HCT116 (cell line): Measurements from ENCODE around the gene ZGPAT. TPM values are rescaled to one million over a fixed set of nuclear protein-coding genes. Genes with fewer than 3 reads are reported as not detected.

ENCODE experiments used
- ATAC-seq: fragments of 200-7000 bp; cut with Tn5 transposase; 2 replicates; pipeline ENCODE4 v1.9.1; 2020; ENCODE audit warnings: mild to moderate bottlenecking, moderate library complexity
- BruUV-seq: library from RNA; stranded (reverse); fragments of 400-500 nt; replicated peaks from 2 replicates; lab custom pipeline; 2021; lab: Mats Ljungman, UMichigan
- CTCF ChIA-PET: fragments of 300-600 bp; sonication (Branson Sonifier 250); formaldehyde crosslinking; loops from one replicate; lab custom pipeline; 2021; ENCODE audit warnings: antibody characterized with exemption; lab: Charles Lee
- POLR2A ChIA-PET: fragments of 300-600, 350-600 bp; sonication (Branson Sonifier 250); formaldehyde crosslinking; loops from one replicate; lab custom pipeline; 2021; ENCODE audit warnings: antibody characterized with exemption; lab: Charles Lee
- RAD21 ChIA-PET, 2 experiments: fragments of 300-600 bp; sonication (Branson Sonifier 250); formaldehyde crosslinking; loops; one replicate each; lab custom pipeline; 2023; ENCODE audit warnings: low total read pairs in 2 of 2; ENCODE audit not compliant: uncharacterized antibody in 2 of 2, unreplicated experiment in 2 of 2, low non-redundant PET in 1 of 2; lab: Charles Lee
- DNase-seq: peaks from one replicate; pipeline ENCODE4 v3.0.0-alpha.2; 2010; ENCODE audit warnings: low read depth, low spot score
- H2AFZ ChIP-seq: fragments of 200-600 bp; shearing (Covaris generic), sonication (generic); 2 replicates; pipeline ENCODE4 v1.6.1; 2017; ENCODE audit warnings: low read depth, mixed run types, mixed read lengths, antibody characterized with exemption, low read length; ENCODE audit not compliant: poor library complexity, severe bottlenecking
- H3K27ac ChIP-seq: 2 replicates; pipeline ENCODE4 v1.5.1; 2012; ENCODE audit warnings: low read depth, low read length
- H3K27me3 ChIP-seq: fragments of 200-600 bp; sonication (generic); 2 replicates; pipeline ENCODE4 v1.6.1; 2016; ENCODE audit warnings: mixed run types, low read length, mixed read lengths; ENCODE audit not compliant: insufficient read depth
- H3K36me3 ChIP-seq, 2 experiments: fragments of 200-500 bp in 1 of 2; fragments of 200-600 bp in 1 of 2; sonication (Bioruptor generic) in 1 of 2; sonication (generic) in 1 of 2; 2 replicates each; pipeline versions ENCODE4 v1.5.1 to v1.6.1; 2014 to 2016; ENCODE audit warnings: low read length in 2 of 2, inconsistent platforms in 1 of 2, mixed read lengths in 1 of 2, mixed run types in 1 of 2; ENCODE audit not compliant: insufficient read depth in 2 of 2, control insufficient read depth in 1 of 2
- H3K4me1 ChIP-seq, 2 experiments: fragments of 200-600 bp in 1 of 2; sonication (generic) in 1 of 2; 2 replicates each; pipeline versions ENCODE4 v1.5.1 to v1.6.1; 2012 to 2017; ENCODE audit warnings: low read length in 2 of 2, inconsistent platforms in 1 of 2, mild to moderate bottlenecking in 1 of 2, mixed read lengths in 1 of 2, mixed run types in 1 of 2, moderate library complexity in 1 of 2; ENCODE audit not compliant: insufficient read depth in 2 of 2, control insufficient read depth in 1 of 2
- H3K4me2 ChIP-seq: fragments of 200-600 bp; sonication (generic); 2 replicates; pipeline ENCODE4 v1.6.1; 2017; ENCODE audit warnings: mixed run types, low read length, mixed read lengths
- H3K4me3 ChIP-seq, 2 experiments: fragments of 200-600 bp in 1 of 2; sonication (generic) in 1 of 2; replicated peaks in 1 of 2; 2 replicates each; pipeline ENCODE4 v1.5.1; 2011 to 2016; ENCODE audit warnings: low read length in 2 of 2, control low read depth in 1 of 2, low read depth in 1 of 2, mild to moderate bottlenecking in 1 of 2, mixed read lengths in 1 of 2, mixed run types in 1 of 2
- H3K79me2 ChIP-seq: fragments of 200-600 bp; sonication (generic); 2 replicates; pipeline ENCODE4 v1.6.1; 2017; ENCODE audit warnings: mild to moderate bottlenecking, mixed run types, low read length, moderate library complexity, mixed read lengths; ENCODE audit not compliant: insufficient read depth
- H3K9ac ChIP-seq: fragments of 200-600 bp; sonication (generic); 2 replicates; pipeline ENCODE4 v1.6.1; 2016; ENCODE audit warnings: low read length, mixed read lengths
- H3K9me2 ChIP-seq: fragments of 200-600 bp; sonication (generic), shearing (Covaris generic); 2 replicates; pipeline ENCODE4 v1.6.1; 2017; ENCODE audit warnings: mixed run types, mild to moderate bottlenecking, moderate library complexity; ENCODE audit not compliant: insufficient read depth
- H3K9me3 ChIP-seq, 2 experiments: fragments of 200-500 bp in 1 of 2; fragments of 200-600 bp in 1 of 2; sonication (Bioruptor generic) in 1 of 2; sonication (generic) in 1 of 2; 2 replicates each; pipeline ENCODE4 v1.6.1; 2014 to 2017; ENCODE audit warnings: low read length in 2 of 2, mixed read lengths in 2 of 2, inconsistent platforms in 1 of 2, low read depth in 1 of 2, mild to moderate bottlenecking in 1 of 2, mixed run types in 1 of 2, moderate library complexity in 1 of 2; ENCODE audit not compliant: control insufficient read depth in 1 of 2, insufficient read depth in 1 of 2
- H4K20me1 ChIP-seq: fragments of 200-600 bp; sonication (generic), shearing (Covaris generic); 2 replicates; pipeline ENCODE4 v1.6.1; 2017; ENCODE audit warnings: mixed run types, mild to moderate bottlenecking, moderate library complexity; ENCODE audit not compliant: insufficient read depth
- CBX3 ChIP-seq: IDR thresholded peaks from 2 replicates; pipeline ENCODE4 v1.6.1; 2012; ENCODE audit warnings: low read depth
- EGR1 ChIP-seq: IDR thresholded peaks from 2 replicates; pipeline ENCODE4 v1.6.1; 2012; ENCODE audit warnings: low read depth
- ELF1 ChIP-seq: IDR thresholded peaks from 2 replicates; pipeline ENCODE4 v1.6.1; 2012; ENCODE audit warnings: low read depth, borderline replicate concordance
- EZH2phosphoT487 ChIP-seq: fragments of 200-600 bp; IDR thresholded peaks from 2 replicates; pipeline ENCODE4 v1.6.1; 2018; ENCODE audit warnings: antibody characterized with exemption, borderline replicate concordance
- FOSL1 ChIP-seq: IDR thresholded peaks from 2 replicates; pipeline ENCODE4 v1.6.1; 2012; ENCODE audit warnings: low read depth
- POLR2A ChIP-seq: IDR thresholded peaks from 2 replicates; pipeline ENCODE4 v1.7.0; 2011; ENCODE audit warnings: borderline replicate concordance; ENCODE audit not compliant: insufficient read depth, insufficient read length; ENCODE audit errors: extremely low read depth
- POLR2AphosphoS5 ChIP-seq: IDR thresholded peaks from 2 replicates; pipeline ENCODE4 v1.6.1; 2011; ENCODE audit warnings: mild to moderate bottlenecking, low read depth, low read length, moderate library complexity
- RAD21 ChIP-seq: IDR thresholded peaks from 2 replicates; pipeline ENCODE4 v1.6.1; 2012; ENCODE audit warnings: low read depth, mild to moderate bottlenecking
- SP1 ChIP-seq: IDR thresholded peaks from 2 replicates; pipeline ENCODE4 v1.6.1; 2012; ENCODE audit warnings: low read depth
- SRF ChIP-seq: IDR thresholded peaks from 2 replicates; pipeline ENCODE4 v1.6.1; 2012; ENCODE audit warnings: low read depth
- TCF7L2 ChIP-seq: IDR thresholded peaks from 2 replicates; pipeline ENCODE4 v1.7.0; 2011; ENCODE audit warnings: borderline replicate concordance, inconsistent platforms; ENCODE audit not compliant: insufficient read depth, insufficient read length; ENCODE audit errors: extremely low read depth
- ZBTB33 ChIP-seq: IDR thresholded peaks from 2 replicates; pipeline ENCODE4 v1.6.1; 2011; ENCODE audit warnings: mild to moderate bottlenecking, low read length, moderate library complexity; ENCODE audit not compliant: insufficient replicate concordance; ENCODE audit errors: extremely low read depth
- ZFX ChIP-seq: fragments of 450-650 bp; IDR thresholded peaks from 2 replicates; pipeline ENCODE4 v1.6.1; 2017
- ZNF274 ChIP-seq: fragments of 200-500 bp; sonication (Bioruptor generic); IDR thresholded peaks from 2 replicates; pipeline ENCODE4 v1.6.1; 2014; ENCODE audit warnings: mild to moderate bottlenecking, low read depth, low read length, inconsistent platforms
- intact Hi-C: fragments of 100-400 bp; cut with micrococcal nuclease; formaldehyde crosslinking; loops from 2 replicates; pipeline ENCODE4 v1.10.0; 2022
- total RNA-seq: library from RNA; stranded (reverse); gene quantifications from one replicate; pipeline ENCODE4 v1.2.1, GENCODE V29; 2021; ENCODE audit not compliant: unreplicated experiment
- TF ChIP-seq, protein P1 (sequence below), 3 experiments: fragments of 200-600 bp in 1 of 3; sonication (generic) in 1 of 3; IDR thresholded peaks in 2 of 3; conservative IDR thresholded peaks in 1 of 3; 2 replicates each; pipeline ENCODE4 v1.5.1; 2012 to 2017; ENCODE audit warnings: low read depth in 2 of 3, low read length in 2 of 3, antibody characterized with exemption in 1 of 3, borderline replicate concordance in 1 of 3, control low read depth in 1 of 3, mild to moderate bottlenecking in 1 of 3, mixed read lengths in 1 of 3, mixed run types in 1 of 3, moderate library complexity in 1 of 3; ENCODE audit not compliant: insufficient read depth in 1 of 3

Gene ZGPAT
- total RNA-seq, 1 experiment from 2014 or later: 30.6 TPM

DNA sequence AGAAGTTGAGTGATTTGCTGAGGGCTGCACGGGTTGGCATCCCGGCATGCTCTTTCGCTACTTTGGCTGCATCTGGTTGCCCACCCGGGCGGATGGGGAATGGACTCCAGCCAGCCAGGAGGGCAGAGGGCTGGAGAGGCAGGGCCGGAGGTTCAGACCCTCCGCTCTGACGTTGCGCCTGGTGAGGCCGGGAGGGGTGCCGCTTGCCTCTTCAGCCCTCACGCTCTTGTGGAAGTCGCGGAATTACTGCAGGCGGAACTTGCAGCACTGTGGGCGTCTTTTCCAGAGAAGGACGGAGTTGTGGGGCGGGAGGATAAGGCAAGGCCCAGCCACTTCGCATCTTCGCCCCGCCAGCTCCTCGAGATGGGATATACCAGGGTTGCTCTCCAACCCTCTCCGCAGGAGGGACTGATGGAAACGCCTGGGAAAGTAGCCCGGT, 49.1 kb upstream of the ZGPAT start:
- Histone ChIP-seq H3K9me3 (no peaks in the 10 kb centered on the region), H3K4me1 (peaks cover 16 to 37% of the 10 kb centered on the region in 2 experiments), H3K27ac (peak overlapping the region; percentile 73), H2AFZ (no peak overlapping the region), H4K20me1 (no peaks in the 10 kb centered on the region), H3K4me3 (peak overlapping the region; percentile 82 to 99), H3K79me2 (peaks cover 45% of the 10 kb centered on the region), H3K9ac (peak overlapping the region; percentile 82), H3K4me2 (peak overlapping the region; percentile 97), H3K9me2 (no peaks in the 10 kb centered on the region), H3K27me3 (no peaks in the 10 kb centered on the region), H3K36me3 (peaks cover 9 to 15% of the 10 kb centered on the region in 2 experiments)
- ChIA-PET CTCF (interaction anchor here (1.0 kb wide), 1 partner anchor 17 kb away, joined by 5 read pairs; no protein-coding TSS in a partner anchor), RAD21 (interaction anchor here (0.6 to 1.3 kb wide), 3 partner anchors 24 to 28 kb away, joined by 3 to 5 read pairs (median 4); no protein-coding TSS in a partner anchor), POLR2A (interaction anchor here (0.8 to 1.5 kb wide), 9 partner anchors 9 to 205 kb away, joined by 3 to 14 read pairs (median 4); partner anchors contain the start of gene HELZ2)
- ATAC-seq: peak; percentile 31
- intact Hi-C loops: loop anchor here (1.0 kb wide), 2 partner anchors 24 to 30 kb away; no protein-coding TSS in a partner anchor
- no peak for DNase-seq
- TF ChIP-seq POLR2AphosphoS5: peak; percentile 5; the same call in 1 of the 2 replicates
- no peak for TF ChIP-seq FOSL1
- TF ChIP-seq ELF1: no peak
- no peak for TF ChIP-seq SRF
- no TSS peak for BruUV-seq

- H3K9me3 ChIP-seq: no peaks in the 10 kb centered on the region
- H3K4me3 ChIP-seq: peak overlapping the region; percentile 82 to 99
- BruUV-seq: no TSS peak
- peak overlapping the region; percentile 97 for H3K4me2 ChIP-seq
- no peak overlapping the region for H2AFZ ChIP-seq
- DNase-seq (no peak), ATAC-seq (peak; percentile 46)
- H4K20me1 ChIP-seq: no peaks in the 10 kb centered on the region
- CTCF ChIA-PET: no interaction called here
- H3K27ac ChIP-seq: peak overlapping the region; percentile 73
- H3K9me2 ChIP-seq: no peaks in the 10 kb centered on the region
- POLR2A ChIA-PET: interaction anchor here (1.0 kb wide), 1 partner anchor 39 kb away, joined by 4 read pairs; no protein-coding TSS in a partner anchor
- H3K27me3 ChIP-seq: no peaks in the 10 kb centered on the region
- peak overlapping the region; percentile 82 for H3K9ac ChIP-seq
- peaks cover 9 to 15% of the 10 kb centered on the region in 2 experiments for H3K36me3 ChIP-seq
- peaks cover 12 to 31% of the 10 kb centered on the region in 2 experiments for H3K4me1 ChIP-seq
- RAD21 ChIA-PET: interaction anchor here in 1 of 2 experiments (0.6 kb wide), 1 partner anchor 27 kb away, joined by 4 read pairs; no protein-coding TSS in a partner anchor
- peaks cover 51% of the 10 kb centered on the region for H3K79me2 ChIP-seq
- intact Hi-C loops: no loop called here
- no peak for TF ChIP-seq ELF1
- TF ChIP-seq SP1: no peak
- no peak for TF ChIP-seq EZH2phosphoT487
- TF ChIP-seq EGR1: no peak
- TF ChIP-seq FOSL1: no peak
- no peak for TF ChIP-seq ZBTB33
- no peak for TF ChIP-seq CBX3
- TF ChIP-seq ZNF274: no peak
- no peak for TF ChIP-seq TCF7L2
- no peak for TF ChIP-seq RAD21
- TF ChIP-seq, protein P1, sequence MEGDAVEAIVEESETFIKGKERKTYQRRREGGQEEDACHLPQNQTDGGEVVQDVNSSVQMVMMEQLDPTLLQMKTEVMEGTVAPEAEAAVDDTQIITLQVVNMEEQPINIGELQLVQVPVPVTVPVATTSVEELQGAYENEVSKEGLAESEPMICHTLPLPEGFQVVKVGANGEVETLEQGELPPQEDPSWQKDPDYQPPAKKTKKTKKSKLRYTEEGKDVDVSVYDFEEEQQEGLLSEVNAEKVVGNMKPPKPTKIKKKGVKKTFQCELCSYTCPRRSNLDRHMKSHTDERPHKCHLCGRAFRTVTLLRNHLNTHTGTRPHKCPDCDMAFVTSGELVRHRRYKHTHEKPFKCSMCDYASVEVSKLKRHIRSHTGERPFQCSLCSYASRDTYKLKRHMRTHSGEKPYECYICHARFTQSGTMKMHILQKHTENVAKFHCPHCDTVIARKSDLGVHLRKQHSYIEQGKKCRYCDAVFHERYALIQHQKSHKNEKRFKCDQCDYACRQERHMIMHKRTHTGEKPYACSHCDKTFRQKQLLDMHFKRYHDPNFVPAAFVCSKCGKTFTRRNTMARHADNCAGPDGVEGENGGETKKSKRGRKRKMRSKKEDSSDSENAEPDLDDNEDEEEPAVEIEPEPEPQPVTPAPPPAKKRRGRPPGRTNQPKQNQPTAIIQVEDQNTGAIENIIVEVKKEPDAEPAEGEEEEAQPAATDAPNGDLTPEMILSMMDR (IDR thresholded peaks at IDR 0.05 in 2 of 3, conservative IDR thresholded peaks at IDR 0.05 in 1 of 3; ENCODE audit: borderline replicate concordance in 1 of 3, insufficient read depth in 1 of 3, low read depth in 2 of 3, low read length in 2 of 3): no peak
- TF ChIP-seq ZFX: no peak
- no peak for TF ChIP-seq POLR2A
Observed at GRCh38 chr20:63659370-63659769, 48.5 kb upstream of the ZGPAT start.
